ENCODE data around the gene TBX5.

Gene TBX5

GRCh38 chr12:114316076-114316475 lies 89.9 kb downstream of the TBX5 start:
- no peak for DNase-seq

- no peak for DNase-seq
Observed at GRCh38 chr12:114314974-114315720, 90.8 kb downstream of the TBX5 start.

- DNase-seq = no peak
Observed at GRCh38 chr12:114314403-114314802, 91.5 kb downstream of the TBX5 start.

GRCh38 chr12:114313910-114314309 lies 92.0 kb downstream of the TBX5 start:
- DNase-seq = no peak

- DNase-seq = no peak
Observed at GRCh38 chr12:114311974-114312373, 94.0 kb downstream of the TBX5 start.

GRCh38 chr12:114306646-114307045 lies 99.3 kb downstream of the TBX5 start:
- DNase-seq = no peak

- no peak for DNase-seq
Observed at GRCh38 chr12:114305446-114305845, 100.5 kb downstream of the TBX5 start.
